IPS DF 19.7 (cell line): ENCODE measurements around the gene MPHOSPH6.
A peak's percentile ranks its signal among the peaks of the same experiment; 100 is the strongest.
"Not testable (repeated sequence)": the region's sequence is repeated elsewhere in the genome, so short reads cannot be mapped to it uniquely, and the experiment has no call there.

Experiments used
- DNase-seq: peaks from one replicate; pipeline ENCODE4 v3.0.0-alpha.2; 2013; ENCODE audit warnings: low read depth, low spot score

MPHOSPH6 gene

DNA sequence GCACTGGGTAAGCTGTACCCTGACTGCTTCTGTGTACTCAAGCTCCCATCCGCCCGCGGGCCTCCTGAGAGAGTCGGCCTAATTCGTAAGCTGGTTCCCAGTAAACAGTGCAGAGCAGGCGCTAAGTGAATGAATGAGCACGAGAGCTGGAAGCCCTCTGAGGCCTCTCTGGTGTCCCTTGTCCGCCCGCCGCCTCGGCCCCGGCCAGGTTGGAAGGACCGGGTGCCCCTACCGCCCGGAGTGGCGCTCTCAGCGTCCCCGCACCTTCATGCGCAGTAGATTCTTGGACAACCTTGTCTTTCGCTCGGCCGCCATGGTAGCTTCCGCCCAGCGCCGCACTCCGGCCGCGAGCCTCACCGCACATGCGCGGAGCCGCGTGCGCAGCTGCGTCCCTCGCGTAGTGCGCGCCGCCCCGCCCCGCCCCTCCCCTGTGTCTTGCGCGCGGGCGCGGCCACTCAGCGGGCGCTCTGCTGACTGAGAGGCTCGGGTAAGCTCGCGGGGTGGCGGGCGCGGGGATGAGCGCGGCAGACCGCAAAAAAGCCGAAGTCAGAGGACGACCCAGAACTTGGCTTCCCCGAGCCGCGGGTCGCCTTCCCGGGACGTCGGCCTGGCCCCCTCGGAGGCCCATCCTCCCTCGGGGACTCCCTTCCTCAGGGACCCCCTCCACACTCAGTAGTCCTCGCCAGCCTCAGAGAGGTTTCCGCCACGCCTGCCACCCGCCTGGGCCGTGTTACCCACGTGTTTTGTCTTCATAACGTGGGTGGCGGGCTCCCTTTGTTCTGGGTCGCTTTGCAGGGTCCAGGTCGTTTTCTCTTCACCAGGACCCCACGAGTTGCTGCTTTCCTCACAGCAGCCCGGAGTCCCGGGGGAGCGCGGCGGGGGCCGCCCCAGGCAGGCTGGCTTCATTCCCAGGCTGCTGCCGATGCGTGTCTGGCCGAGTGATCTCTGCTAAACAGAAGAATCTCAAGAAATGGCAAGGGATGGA lies at the start of gene MPHOSPH6:
Gene MPHOSPH6 (minus strand): TSS at position 364 of the 985 bp plus-strand sequence. CDS start 49 bp downstream, at position 315.
- peak; percentile 25 for DNase-seq

DNA sequence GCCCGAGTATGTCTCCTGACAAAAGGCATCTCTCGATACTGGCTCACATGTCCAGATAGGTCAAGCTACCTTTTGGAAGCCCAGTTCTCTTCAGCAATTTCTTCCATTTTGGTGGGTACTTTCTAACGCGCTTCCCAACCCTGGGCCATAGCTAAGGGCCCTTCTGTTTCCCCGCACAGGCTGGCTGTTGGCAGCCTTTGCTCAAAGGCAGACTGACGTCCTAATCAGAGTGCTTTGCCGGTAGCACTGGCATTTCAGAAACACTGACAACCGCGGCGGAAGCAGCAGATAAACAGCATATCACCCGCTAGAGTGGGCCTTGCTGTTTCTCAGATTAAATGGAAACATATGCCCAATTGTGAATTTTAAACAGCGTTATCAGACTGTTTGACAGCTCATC lies 49.3 kb upstream of the MPHOSPH6 start:
- DNase-seq = no peak

DNA sequence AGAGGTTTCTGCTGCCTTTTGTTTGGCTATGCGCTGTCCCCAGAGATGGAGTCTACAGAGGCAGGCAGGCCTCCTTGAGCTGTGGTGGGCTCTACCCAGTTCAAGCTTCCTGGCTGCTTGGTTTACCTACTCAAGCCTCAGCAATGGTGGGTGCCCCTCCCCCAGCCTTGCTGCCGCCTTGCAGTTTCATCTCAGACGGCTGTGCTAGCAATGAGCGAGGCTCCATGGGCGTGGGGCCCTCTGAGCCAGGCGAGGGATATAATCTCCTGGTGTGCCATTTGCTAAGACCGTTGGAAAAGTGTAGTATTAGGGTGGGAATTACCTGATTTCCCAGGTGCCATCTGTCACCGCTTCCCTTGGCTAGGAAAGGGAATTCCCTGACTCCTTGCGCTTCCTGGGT lies 39.3 kb upstream of the MPHOSPH6 start:
- not testable (repeated sequence) for DNase-seq

DNA sequence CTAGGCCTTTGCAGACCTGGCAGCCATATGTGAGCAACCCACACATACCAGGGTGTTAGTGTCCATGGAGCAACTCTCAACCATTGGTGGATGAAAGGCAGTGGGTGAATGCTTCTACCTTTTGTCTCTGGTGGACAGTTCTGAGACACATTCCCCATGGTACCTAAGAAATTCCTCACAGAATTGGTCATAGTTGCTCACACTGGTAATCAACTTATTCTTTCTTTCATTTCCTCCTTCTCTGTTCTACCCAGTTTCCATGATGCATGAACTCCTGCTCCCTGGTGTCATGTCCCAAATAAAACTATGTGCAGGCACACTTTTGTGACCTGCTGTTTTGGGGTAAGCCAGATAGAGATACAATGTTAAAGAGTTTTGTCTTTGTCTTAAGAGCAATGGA lies 33.2 kb upstream of the MPHOSPH6 start:
- no peak for DNase-seq

DNA sequence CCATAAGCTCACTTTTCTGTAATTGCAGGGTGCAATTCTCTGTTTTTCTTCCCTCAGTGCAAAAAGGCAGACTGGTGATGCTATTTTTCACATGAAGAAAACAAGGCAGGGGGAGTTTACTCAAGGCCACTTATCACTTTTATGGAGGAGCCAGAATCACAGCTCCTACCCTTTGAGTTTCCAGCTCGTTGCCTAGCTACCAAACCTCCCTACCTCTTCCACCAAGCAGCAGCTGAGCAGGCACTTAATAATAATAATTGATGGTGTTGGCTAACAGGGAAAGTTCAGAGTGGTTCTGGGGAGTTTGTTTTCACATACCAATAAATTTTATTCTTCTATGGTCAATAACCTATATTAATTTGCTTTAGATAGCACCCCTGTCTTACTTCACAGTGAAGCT lies 31.9 kb upstream of the MPHOSPH6 start:
- no peak for DNase-seq

GRCh38 chr16:82201351-82201750 lies 31.3 kb upstream of the MPHOSPH6 start:
- DNase-seq = no peak

DNA sequence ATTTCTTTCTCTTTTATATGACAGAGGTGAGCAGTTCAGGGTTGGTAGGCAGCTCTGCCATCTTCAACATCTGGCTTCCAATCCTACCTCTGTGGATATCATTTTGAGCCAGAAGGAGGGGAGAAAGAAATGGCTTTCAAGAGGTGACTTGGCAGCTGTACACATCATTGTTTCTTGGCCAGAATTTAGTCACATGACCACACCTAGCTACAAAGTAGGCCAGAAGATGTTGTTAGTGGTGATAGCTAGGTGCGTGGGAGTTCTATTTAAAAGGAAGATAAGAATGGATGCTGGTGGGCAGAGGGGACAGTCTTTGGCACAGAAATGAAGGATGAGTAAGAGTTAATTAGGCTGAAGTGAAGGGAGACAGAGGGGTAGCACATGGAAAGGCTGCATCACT lies 29.2 kb upstream of the MPHOSPH6 start:
- DNase-seq = no peak

- DNase-seq = no peak
Measured at GRCh38 chr16:82197540-82198240, 27.7 kb upstream of the MPHOSPH6 start.

GRCh38 chr16:82195917-82196494 lies 26.0 kb upstream of the MPHOSPH6 start:
- DNase-seq = no peak

GRCh38 chr16:82194086-82194485 lies 24.1 kb upstream of the MPHOSPH6 start:
- no peak for DNase-seq

DNA sequence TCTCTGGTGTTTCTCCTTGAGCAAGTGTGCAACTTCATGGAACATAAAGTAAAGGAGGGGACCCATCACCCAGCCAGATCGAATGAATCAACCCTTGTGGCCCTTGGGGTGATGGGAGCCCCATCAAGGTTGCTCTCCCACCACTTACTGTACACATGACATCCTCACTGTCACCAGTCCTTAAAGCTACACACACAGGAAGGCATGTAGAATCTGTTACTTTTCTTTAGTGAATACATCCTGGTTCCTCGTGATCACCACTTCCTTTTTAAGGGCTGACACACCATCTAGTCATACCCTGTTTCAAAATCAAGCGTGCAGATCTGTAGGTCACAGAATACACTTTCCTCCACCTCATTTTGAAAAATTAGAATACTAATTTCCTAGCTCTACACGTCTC lies 22.6 kb upstream of the MPHOSPH6 start:
- DNase-seq = no peak

DNA sequence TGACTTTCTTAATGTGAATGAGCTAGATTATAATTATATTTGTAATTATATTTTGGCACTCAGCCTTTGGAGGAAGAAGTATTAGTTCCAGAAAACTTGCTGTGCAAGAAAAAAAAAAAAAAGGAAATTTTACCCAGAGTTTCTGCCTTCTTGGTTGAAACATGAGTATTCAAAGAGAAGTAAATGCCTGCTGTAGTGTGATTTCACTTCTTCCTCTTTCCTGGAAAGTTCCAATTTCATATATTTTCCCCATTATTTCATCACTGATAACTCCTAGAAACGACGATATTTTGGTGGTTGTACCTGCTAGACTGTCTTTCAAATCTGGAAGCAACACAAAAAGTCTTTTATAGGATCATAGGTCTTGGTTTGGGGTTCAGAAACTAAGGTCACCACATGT lies 20.4 kb upstream of the MPHOSPH6 start:
- no peak for DNase-seq

DNA sequence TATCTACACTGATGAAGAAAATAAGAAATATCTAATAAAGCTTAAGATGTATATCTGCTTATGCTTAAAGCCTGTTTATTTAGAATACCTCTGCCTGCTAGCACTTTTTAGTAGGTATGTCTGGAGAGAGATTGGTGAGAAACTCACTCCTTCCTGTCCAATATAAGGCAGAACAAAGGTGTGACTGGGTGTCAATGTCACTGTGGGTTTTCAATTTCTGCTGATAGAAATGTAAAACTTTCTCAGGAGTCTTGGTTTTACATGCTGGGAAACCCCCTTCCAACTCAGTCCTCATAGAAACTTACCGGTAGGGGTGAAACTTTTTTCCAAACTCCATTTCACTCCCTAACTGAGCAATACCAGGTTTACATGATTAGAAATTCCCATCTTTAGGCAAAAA lies 17.8 kb upstream of the MPHOSPH6 start:
- no peak for DNase-seq

GRCh38 chr16:82185012-82185411 lies 15.0 kb upstream of the MPHOSPH6 start:
- no peak for DNase-seq

GRCh38 chr16:82184213-82184612 lies 14.2 kb upstream of the MPHOSPH6 start:
- no peak for DNase-seq

GRCh38 chr16:82183004-82183397 lies 13.0 kb upstream of the MPHOSPH6 start:
- no peak for DNase-seq

DNA sequence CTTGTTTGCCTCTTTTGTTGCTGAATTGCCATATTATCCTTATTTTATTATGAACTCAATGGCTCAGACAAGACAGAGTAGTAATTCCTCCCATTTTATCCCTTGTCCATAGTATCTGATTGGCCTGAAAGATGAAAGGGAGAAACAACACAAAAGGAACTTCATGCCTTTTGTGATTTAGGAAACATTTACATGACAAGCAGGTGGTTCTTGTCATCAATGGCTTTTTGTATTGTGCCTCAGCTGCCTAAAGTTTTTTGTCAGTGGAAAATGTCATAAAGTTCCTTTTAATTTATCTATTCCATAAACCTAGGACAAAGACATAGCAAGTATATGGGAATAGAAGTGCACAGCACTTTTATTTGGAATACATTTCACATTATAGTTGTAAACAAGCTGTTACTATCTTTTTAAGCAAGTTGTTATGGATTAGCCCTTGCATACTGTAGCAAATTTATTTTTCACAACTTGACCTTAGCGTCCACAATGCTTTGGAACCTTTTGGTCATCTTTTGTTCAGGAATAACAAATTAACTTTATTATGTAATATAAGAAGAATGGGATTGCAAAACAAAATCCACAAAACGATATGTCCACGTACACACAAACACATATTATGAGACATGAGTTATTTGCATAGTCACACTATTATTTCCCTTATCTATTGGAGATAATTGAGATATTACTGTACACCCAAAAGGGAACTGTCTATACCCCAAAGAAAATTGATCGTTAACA lies 12.4 kb upstream of the MPHOSPH6 start:
- no peak for DNase-seq

GRCh38 chr16:82181461-82182185 lies 11.6 kb upstream of the MPHOSPH6 start:
- DNase-seq = no peak

- no peak for DNase-seq
Measured at GRCh38 chr16:82178352-82178751, 8.3 kb upstream of the MPHOSPH6 start.

GRCh38 chr16:82177555-82177954 lies 7.5 kb upstream of the MPHOSPH6 start:
- DNase-seq = no peak

DNA sequence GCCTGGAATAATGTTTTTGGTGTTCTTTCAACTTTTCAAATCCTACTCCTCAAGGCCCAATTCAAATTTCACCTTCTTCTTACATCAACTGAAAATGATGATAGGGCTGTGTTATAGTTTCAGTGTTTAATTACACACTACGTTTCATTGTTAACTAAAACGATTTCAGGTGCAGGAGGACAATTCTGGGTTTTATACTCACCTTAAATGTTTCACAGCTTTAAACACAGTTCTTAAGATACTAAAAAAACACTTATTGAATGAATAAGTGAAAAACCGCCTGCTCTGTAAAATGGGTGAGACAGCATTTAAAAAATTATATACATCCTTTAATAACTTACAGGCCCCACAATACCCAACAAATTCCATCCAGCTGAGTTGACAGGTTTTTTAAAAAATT lies 6.2 kb upstream of the MPHOSPH6 start:
- DNase-seq = no peak
